ENCODE data around the gene NEUROD4.

DNA sequence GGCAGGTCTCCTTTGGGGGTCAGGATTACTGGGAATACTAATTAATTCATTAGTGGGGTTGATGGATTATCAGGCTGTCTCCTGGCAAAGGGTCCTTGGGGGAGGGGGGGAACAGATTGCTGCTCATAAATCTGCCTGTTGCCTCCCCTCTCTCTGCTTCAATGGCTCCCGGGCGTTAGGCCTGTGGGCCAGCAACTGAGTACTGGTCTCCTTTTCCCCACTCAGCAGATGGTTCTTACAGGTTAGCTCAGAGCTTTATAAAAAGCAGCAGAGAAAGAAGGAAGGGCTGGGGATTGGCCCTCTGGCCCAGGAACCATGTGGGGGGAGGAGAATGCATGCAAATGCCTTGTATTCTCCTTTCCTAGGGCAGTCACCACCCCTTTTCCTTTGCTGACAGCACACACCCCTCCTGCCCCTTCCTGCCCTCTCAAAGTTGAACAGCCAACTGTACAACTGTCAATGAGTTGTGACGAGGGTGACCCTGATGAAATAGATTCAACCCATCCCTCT, 2.3 kb upstream of the NEUROD4 start:
- TF ChIP-seq, protein P1, sequence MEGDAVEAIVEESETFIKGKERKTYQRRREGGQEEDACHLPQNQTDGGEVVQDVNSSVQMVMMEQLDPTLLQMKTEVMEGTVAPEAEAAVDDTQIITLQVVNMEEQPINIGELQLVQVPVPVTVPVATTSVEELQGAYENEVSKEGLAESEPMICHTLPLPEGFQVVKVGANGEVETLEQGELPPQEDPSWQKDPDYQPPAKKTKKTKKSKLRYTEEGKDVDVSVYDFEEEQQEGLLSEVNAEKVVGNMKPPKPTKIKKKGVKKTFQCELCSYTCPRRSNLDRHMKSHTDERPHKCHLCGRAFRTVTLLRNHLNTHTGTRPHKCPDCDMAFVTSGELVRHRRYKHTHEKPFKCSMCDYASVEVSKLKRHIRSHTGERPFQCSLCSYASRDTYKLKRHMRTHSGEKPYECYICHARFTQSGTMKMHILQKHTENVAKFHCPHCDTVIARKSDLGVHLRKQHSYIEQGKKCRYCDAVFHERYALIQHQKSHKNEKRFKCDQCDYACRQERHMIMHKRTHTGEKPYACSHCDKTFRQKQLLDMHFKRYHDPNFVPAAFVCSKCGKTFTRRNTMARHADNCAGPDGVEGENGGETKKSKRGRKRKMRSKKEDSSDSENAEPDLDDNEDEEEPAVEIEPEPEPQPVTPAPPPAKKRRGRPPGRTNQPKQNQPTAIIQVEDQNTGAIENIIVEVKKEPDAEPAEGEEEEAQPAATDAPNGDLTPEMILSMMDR (IDR thresholded peaks at IDR 0.05) = no peak
- TF ChIP-seq RAD21 (IDR thresholded peaks at IDR 0.05; ENCODE audit: low read length) (no peak), EP300 (IDR thresholded peaks at IDR 0.05; ENCODE audit: borderline replicate concordance in 1 of 2, low read depth in 1 of 2, low read length in 1 of 2) (no peak), CHD2 (IDR thresholded peaks at IDR 0.05; ENCODE audit: low read length, partially characterized antibody) (no peak)
- TF ChIP-seq, protein P2, sequence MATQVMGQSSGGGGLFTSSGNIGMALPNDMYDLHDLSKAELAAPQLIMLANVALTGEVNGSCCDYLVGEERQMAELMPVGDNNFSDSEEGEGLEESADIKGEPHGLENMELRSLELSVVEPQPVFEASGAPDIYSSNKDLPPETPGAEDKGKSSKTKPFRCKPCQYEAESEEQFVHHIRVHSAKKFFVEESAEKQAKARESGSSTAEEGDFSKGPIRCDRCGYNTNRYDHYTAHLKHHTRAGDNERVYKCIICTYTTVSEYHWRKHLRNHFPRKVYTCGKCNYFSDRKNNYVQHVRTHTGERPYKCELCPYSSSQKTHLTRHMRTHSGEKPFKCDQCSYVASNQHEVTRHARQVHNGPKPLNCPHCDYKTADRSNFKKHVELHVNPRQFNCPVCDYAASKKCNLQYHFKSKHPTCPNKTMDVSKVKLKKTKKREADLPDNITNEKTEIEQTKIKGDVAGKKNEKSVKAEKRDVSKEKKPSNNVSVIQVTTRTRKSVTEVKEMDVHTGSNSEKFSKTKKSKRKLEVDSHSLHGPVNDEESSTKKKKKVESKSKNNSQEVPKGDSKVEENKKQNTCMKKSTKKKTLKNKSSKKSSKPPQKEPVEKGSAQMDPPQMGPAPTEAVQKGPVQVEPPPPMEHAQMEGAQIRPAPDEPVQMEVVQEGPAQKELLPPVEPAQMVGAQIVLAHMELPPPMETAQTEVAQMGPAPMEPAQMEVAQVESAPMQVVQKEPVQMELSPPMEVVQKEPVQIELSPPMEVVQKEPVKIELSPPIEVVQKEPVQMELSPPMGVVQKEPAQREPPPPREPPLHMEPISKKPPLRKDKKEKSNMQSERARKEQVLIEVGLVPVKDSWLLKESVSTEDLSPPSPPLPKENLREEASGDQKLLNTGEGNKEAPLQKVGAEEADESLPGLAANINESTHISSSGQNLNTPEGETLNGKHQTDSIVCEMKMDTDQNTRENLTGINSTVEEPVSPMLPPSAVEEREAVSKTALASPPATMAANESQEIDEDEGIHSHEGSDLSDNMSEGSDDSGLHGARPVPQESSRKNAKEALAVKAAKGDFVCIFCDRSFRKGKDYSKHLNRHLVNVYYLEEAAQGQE (IDR thresholded peaks at IDR 0.05; ENCODE audit: low read depth, low read length) = no peak

Measured in SK-N-SH (cell line).